Ecto neural progenitor cell (in vitro differentiated cells): ENCODE measurements around the gene ZP3.
"Not testable (repeated sequence)": the region's sequence is repeated elsewhere in the genome, so short reads cannot be mapped to it uniquely, and the experiment has no call there.

Experiments
- DNase-seq: peaks from one replicate; pipeline ENCODE4 v3.0.0-alpha.2; 2018; ENCODE audit warnings: low spot score

Gene ZP3

GRCh38 chr7:76485822-76486610 is 61.3 kb downstream of the ZP3 start:
- not testable (repeated sequence) for DNase-seq

- DNase-seq = not testable (repeated sequence)
These were observed 61.9 kb downstream of the ZP3 start for GRCh38 chr7:76486618-76487017.

- not testable (repeated sequence) for DNase-seq
These were observed 63.2 kb downstream of the ZP3 start for GRCh38 chr7:76487969-76488368.
